Stomach (tissue), 9 donors: ENCODE measurements around the gene TRIB2. TPM values are rescaled to one million over a fixed set of nuclear protein-coding genes. Genes with fewer than 3 reads are reported as not detected.

ENCODE experiments used
- DNase-seq, 2 donors: peaks; one replicate each; pipeline versions ENCODE4 v3.0.0 to v3.0.0-alpha.2; 2013 to 2019
- H3K27ac ChIP-seq, 5 donors: fragments of 200-600 bp in 4 of 5; sonication (generic) in 4 of 5; one replicate each; pipeline ENCODE4 v1.5.1; 2013 to 2019; ENCODE audit warnings: mild to moderate bottlenecking in 1 of 5, moderate library complexity in 1 of 5
- H3K27me3 ChIP-seq, 3 donors: fragments of 200-600 bp; sonication (generic); one replicate each; pipeline ENCODE4 v1.5.1; 2017 to 2019; ENCODE audit warnings: mixed run types in 1 of 3
- H3K36me3 ChIP-seq, 4 donors: fragments of 200-600 bp; sonication (generic); 1 replicate in 3 of 4; 2 replicates in 1 of 4; pipeline ENCODE4 v1.5.1; 2016 to 2019
- H3K4me1 ChIP-seq, 4 donors: fragments of 200-600 bp; sonication (generic); one replicate each; pipeline ENCODE4 v1.5.1; 2016 to 2019
- H3K4me3 ChIP-seq, 4 donors: fragments of 200-600 bp; sonication (generic) in 3 of 4; one replicate each; pipeline ENCODE4 v1.5.1; 2016 to 2019; ENCODE audit warnings: mild to moderate bottlenecking in 1 of 4
- H3K9me3 ChIP-seq, 4 donors: fragments of 200-600 bp; sonication (generic); one replicate each; pipeline ENCODE4 v1.5.1; 2016 to 2019
- CTCF ChIP-seq, 7 experiments: fragments of 450-650 bp in 4 of 7; fragments of 200-600 bp in 3 of 7; sonication (generic) in 3 of 7; IDR thresholded peaks; one replicate each; pipeline ENCODE4 v1.5.1; 2016 to 2019; ENCODE audit warnings: antibody characterized with exemption in 7 of 7, control low read depth in 2 of 7, mild to moderate bottlenecking in 1 of 7
- EP300 ChIP-seq: sonication (generic); formaldehyde crosslinking; IDR thresholded peaks from one replicate; pipeline ENCODE4 v1.6.1; 2017; ENCODE audit warnings: antibody characterized with exemption
- POLR2A ChIP-seq, 4 donors: fragments of 450-650 bp; IDR thresholded peaks; one replicate each; pipeline ENCODE4 v1.6.1; 2016; ENCODE audit warnings: antibody characterized with exemption in 4 of 4, control low read depth in 2 of 4, mild to moderate bottlenecking in 1 of 4, moderate library complexity in 1 of 4
- POLR2AphosphoS5 ChIP-seq, 3 donors: sonication (generic); formaldehyde crosslinking; IDR thresholded peaks; one replicate each; pipeline ENCODE4 v1.6.1; 2016; ENCODE audit warnings: antibody characterized with exemption in 3 of 3
- whole genome bisulfite sequencing, 5 donors: extraction: QIAGEN DNeasy Blood & Tissue Kit in 3 of 5; methylation state at CpG; one replicate each; pipeline versions ENCODE4 v1.1.5 to v1.1.7; 2013 to 2018; 5-methylcytosine and 5-hydroxymethylcytosine counted together
- intact Hi-C: fragments of 100-400 bp; cut with DNase I; formaldehyde crosslinking; loops from one replicate; pipeline ENCODE4 v1.15.1; 2023; ENCODE audit warnings: low total_unique reads
- polyA plus RNA-seq, 3 donors: library from polyadenylated mRNA; stranded (reverse); fragments of 200-250 nt; gene quantifications; one replicate each; pipeline ENCODE4 v1.2.3, GENCODE V29; 2013
- total RNA-seq, 5 donors: library from RNA; depleted of rRNA; stranded (reverse); fragments of >200 nt; gene quantifications; one replicate each; pipeline versions ENCODE4 v1.1.0 to v1.2.3, GENCODE V29; 2014 to 2016
- donor health status: healthy with polysubstance abuse.
- donor health status: Bipolar disorder and iron deficiency.
- donor health status: healthy.

TRIB2 gene
- total and polyA plus RNA-seq, 8 donors: 6.4 to 226 (median 50.6) TPM

- H3K4me1 ChIP-seq: peaks cover 38 to 77% (median 55%) of the 10 kb centered on the region in 4 donors
- WGBS, 5 donors: 20 to 51% (median 34%) methylated on average over 4 to 7 of the region's 7 CpGs
- peak in 1 of 2 donors; percentile 90 for DNase-seq
- peaks cover 20 to 88% (median 62%) of the 10 kb centered on the region in 4 donors for H3K36me3 ChIP-seq
- intact Hi-C loops: loop anchor here (10.0 kb wide), 3 partner anchors 191 to 869 kb away; no protein-coding TSS in a partner anchor
- TF ChIP-seq CTCF (IDR thresholded peaks at IDR 0.05): no peak
- no peak for TF ChIP-seq POLR2A (IDR thresholded peaks at IDR 0.05)
- peak in 2 of 3 donors; percentile 22 to 79 for TF ChIP-seq POLR2AphosphoS5 (IDR thresholded peaks at IDR 0.05)
- H3K27me3 ChIP-seq: no peaks in the 10 kb centered on the region
- H3K9me3 ChIP-seq: no peaks in the 10 kb centered on the region
- peak overlapping the region; percentile 5 to 72 (median 69) for H3K27ac ChIP-seq
- no peak overlapping the region for H3K4me3 ChIP-seq
Measured at GRCh38 chr2:12733846-12734245, 17.1 kb downstream of the TRIB2 start.

GRCh38 chr2:12734914-12735654 lies 18.3 kb downstream of the TRIB2 start:
- H3K27ac ChIP-seq: peak overlapping the region; percentile 2 to 72 (median 69)
- H3K4me3 ChIP-seq: no peak overlapping the region
- H3K4me1 ChIP-seq: peaks cover 38 to 73% (median 54%) of the 10 kb centered on the region in 4 donors
- DNase-seq: no peak
- 77 to 84% (median 80%) methylated on average over 12 of the region's 12 CpGs for WGBS, 5 donors
- intact Hi-C loops: loop anchor here (10.0 kb wide), 3 partner anchors 190 to 870 kb away; no protein-coding TSS in a partner anchor
- TF ChIP-seq EP300: peak; percentile 59
- TF ChIP-seq CTCF (IDR thresholded peaks at IDR 0.05): no peak
- no peaks in the 10 kb centered on the region for H3K27me3 ChIP-seq
- H3K36me3 ChIP-seq: peaks cover 24 to 89% (median 62%) of the 10 kb centered on the region in 4 donors
- no peaks in the 10 kb centered on the region for H3K9me3 ChIP-seq

- H3K27ac ChIP-seq: peak overlapping the region in 3 of 5 donors; percentile 14 to 72 (median 16)
- 29 to 54% (median 49%) methylated on average over 9 of the region's 9 CpGs for WGBS, 5 donors
- TF ChIP-seq POLR2AphosphoS5 (IDR thresholded peaks at IDR 0.05) (no peak), POLR2A (IDR thresholded peaks at IDR 0.05) (no peak), EP300 (no peak), CTCF (IDR thresholded peaks at IDR 0.05) (no peak)
Measured at GRCh38 chr2:12737297-12737696, 20.6 kb downstream of the TRIB2 start.

GRCh38 chr2:12737738-12738485 lies 21.2 kb downstream of the TRIB2 start:
- intact Hi-C loops: loop anchor here (10.0 kb wide), 3 partner anchors 187 to 873 kb away; no protein-coding TSS in a partner anchor
- H3K27me3 ChIP-seq: no peaks in the 10 kb centered on the region
- no peak for DNase-seq
- no peak for TF ChIP-seq POLR2AphosphoS5 (IDR thresholded peaks at IDR 0.05)
- TF ChIP-seq POLR2A (IDR thresholded peaks at IDR 0.05): no peak
- TF ChIP-seq CTCF (IDR thresholded peaks at IDR 0.05): no peak
- no peak overlapping the region for H3K4me3 ChIP-seq
- no peaks in the 10 kb centered on the region for H3K9me3 ChIP-seq
- 68 to 74% (median 71%) methylated on average over 10 to 11 of the region's 11 CpGs for WGBS, 5 donors
- H3K27ac ChIP-seq: peak overlapping the region in 2 of 5 donors; percentile 10 to 72
- peaks cover 18 to 91% (median 70%) of the 10 kb centered on the region in 4 donors for H3K36me3 ChIP-seq
- H3K4me1 ChIP-seq: peaks cover 27 to 59% (median 46%) of the 10 kb centered on the region in 4 donors

More at GRCh38 chr2:12737297-12737696, 20.6 kb downstream of the TRIB2 start:
- no peaks in the 10 kb centered on the region for H3K27me3 ChIP-seq
- H3K4me1 ChIP-seq: peaks cover 33 to 66% (median 52%) of the 10 kb centered on the region in 4 donors
- no peak overlapping the region for H3K4me3 ChIP-seq
- H3K36me3 ChIP-seq: peaks cover 18 to 89% (median 65%) of the 10 kb centered on the region in 4 donors
- no peak for DNase-seq
- intact Hi-C loops: loop anchor here (10.0 kb wide), 3 partner anchors 188 to 872 kb away; no protein-coding TSS in a partner anchor
- H3K9me3 ChIP-seq: no peaks in the 10 kb centered on the region
